ENCODE measurements around the gene ADSL. TPM values are rescaled to one million over a fixed set of nuclear protein-coding genes. Genes with fewer than 3 reads are reported as not detected.

ADSL gene
- total and polyA plus RNA-seq, 9 of the 15 experiments (the other 6 are each of a cell fraction or from before 2014, with no cell fraction given), result 112 to 322 (median 146) TPM

DNA sequence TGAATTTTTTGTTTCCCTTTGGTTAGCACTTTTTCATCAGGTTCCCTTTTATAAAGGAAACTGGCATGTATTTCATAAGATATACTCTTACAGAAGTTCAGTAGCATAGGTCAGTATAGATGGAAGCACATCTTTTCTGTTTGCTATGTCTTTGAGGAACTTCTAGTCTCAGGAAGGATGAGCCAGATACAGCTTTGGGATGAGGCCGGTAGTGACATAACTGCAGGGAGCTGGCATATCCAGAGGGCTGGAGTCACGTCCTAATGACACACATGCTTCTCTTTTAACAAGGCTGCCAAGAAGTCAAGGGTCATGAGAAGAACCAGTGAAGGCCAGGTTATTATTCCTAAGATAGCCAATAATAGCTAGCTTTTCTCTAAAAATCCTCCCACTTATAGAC, 33.3 kb upstream of the ADSL start:
- H3K9ac ChIP-seq (ENCODE audit: insufficient read depth in 1 of 2, low read depth in 2 of 2, low read length in 2 of 2), result no peak overlapping the region
- H4K20me1 ChIP-seq (replicated peaks; ENCODE audit: control insufficient read depth, insufficient read depth, low read length), result no peaks in the 10 kb centered on the region
- no peak for ATAC-seq
- no peak overlapping the region for H2AFZ ChIP-seq (ENCODE audit: low read depth, low read length)
- no peaks in the 10 kb centered on the region for H3K79me2 ChIP-seq (ENCODE audit: control insufficient read depth, insufficient read depth, low read length)
- BruUV-seq (replicated peaks), result no TSS peak
- H3K9me3 ChIP-seq (replicated peaks; ENCODE audit: control insufficient read depth, insufficient read depth, low read depth, low read length), result no peaks in the 10 kb centered on the region
- intact Hi-C loops (cut with micrococcal nuclease), result no loop called here
- no peak for DNase-seq (ENCODE audit: extremely low read depth in 1 of 4, low spot score in 3 of 4)
- WGBS (ENCODE audit: insufficient coverage, low coverage, missing lambda C conversion rate), result 81% methylated on average over 2 of the region's 2 CpGs
- H3K9me1 ChIP-seq (ENCODE audit: control insufficient read depth, insufficient read depth, low read length), result peaks cover 2% of the 10 kb centered on the region
- CTCF ChIA-PET (ENCODE audit: low intra/inter-chr PET ratio), result no interaction called here
- POLR2A ChIA-PET, result no interaction called here
- no peak overlapping the region for H3K27ac ChIP-seq (ENCODE audit: extremely low read depth, low read depth, low read length)
- H3K4me1 ChIP-seq (replicated peaks in 1 of 2; ENCODE audit: control insufficient read depth in 2 of 2, insufficient read depth in 2 of 2, low read length in 2 of 2), result no peaks in the 10 kb centered on the region
- H3K36me3 ChIP-seq (ENCODE audit: control insufficient read depth, insufficient read depth, low read length), result peaks cover 86% of the 10 kb centered on the region
- FAIRE-seq, result no peak
- H3K4me3 ChIP-seq, result no peak overlapping the region
- no peak overlapping the region for H3K4me2 ChIP-seq (ENCODE audit: insufficient read depth, low read length)
- H3K27me3 ChIP-seq (ENCODE audit: control insufficient read depth in 2 of 2, insufficient read depth in 2 of 2, low read length in 2 of 2), result no peaks in the 10 kb centered on the region
- in situ Hi-C loops (cut with MboI), result no loop called here
- no peak for TF ChIP-seq ZNF184 (CRISPR knock-in tag; IDR thresholded peaks at IDR 0.05)
- no peak for TF ChIP-seq CEBPB (tag; IDR thresholded peaks at IDR 0.05)
- TF ChIP-seq, protein P1, sequence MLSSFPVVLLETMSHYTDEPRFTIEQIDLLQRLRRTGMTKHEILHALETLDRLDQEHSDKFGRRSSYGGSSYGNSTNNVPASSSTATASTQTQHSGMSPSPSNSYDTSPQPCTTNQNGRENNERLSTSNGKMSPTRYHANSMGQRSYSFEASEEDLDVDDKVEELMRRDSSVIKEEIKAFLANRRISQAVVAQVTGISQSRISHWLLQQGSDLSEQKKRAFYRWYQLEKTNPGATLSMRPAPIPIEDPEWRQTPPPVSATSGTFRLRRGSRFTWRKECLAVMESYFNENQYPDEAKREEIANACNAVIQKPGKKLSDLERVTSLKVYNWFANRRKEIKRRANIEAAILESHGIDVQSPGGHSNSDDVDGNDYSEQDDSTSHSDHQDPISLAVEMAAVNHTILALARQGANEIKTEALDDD (IDR thresholded peaks at IDR 0.05), result no peak
- no peak for TF ChIP-seq TRIM28 (IDR thresholded peaks at IDR 0.05)
- no peak for TF ChIP-seq ZNF140 (CRISPR knock-in tag; IDR thresholded peaks at IDR 0.05)
- TF ChIP-seq ZNF551 (CRISPR knock-in tag; IDR thresholded peaks at IDR 0.05), result no peak
- TF ChIP-seq NR1H2 (CRISPR knock-in tag; IDR thresholded peaks at IDR 0.05), result no peak
- no peak for TF ChIP-seq TCF3 (CRISPR knock-in tag; IDR thresholded peaks at IDR 0.05)
- no peak for TF ChIP-seq FOXP1 (CRISPR knock-in tag; IDR thresholded peaks at IDR 0.05)
- TF ChIP-seq HEY1 (CRISPR knock-in tag; IDR thresholded peaks at IDR 0.05; ENCODE audit: borderline replicate concordance), result no peak
- TF ChIP-seq CC2D1A (IDR thresholded peaks at IDR 0.05), result no peak
- no peak for TF ChIP-seq HDAC8 (tag; IDR thresholded peaks at IDR 0.05)
- no peak for TF ChIP-seq RNF219 (CRISPR knock-in tag; IDR thresholded peaks at IDR 0.05)
- TF ChIP-seq ZNF518B (CRISPR knock-in tag; IDR thresholded peaks at IDR 0.05), result no peak
- TF ChIP-seq, protein P2, sequence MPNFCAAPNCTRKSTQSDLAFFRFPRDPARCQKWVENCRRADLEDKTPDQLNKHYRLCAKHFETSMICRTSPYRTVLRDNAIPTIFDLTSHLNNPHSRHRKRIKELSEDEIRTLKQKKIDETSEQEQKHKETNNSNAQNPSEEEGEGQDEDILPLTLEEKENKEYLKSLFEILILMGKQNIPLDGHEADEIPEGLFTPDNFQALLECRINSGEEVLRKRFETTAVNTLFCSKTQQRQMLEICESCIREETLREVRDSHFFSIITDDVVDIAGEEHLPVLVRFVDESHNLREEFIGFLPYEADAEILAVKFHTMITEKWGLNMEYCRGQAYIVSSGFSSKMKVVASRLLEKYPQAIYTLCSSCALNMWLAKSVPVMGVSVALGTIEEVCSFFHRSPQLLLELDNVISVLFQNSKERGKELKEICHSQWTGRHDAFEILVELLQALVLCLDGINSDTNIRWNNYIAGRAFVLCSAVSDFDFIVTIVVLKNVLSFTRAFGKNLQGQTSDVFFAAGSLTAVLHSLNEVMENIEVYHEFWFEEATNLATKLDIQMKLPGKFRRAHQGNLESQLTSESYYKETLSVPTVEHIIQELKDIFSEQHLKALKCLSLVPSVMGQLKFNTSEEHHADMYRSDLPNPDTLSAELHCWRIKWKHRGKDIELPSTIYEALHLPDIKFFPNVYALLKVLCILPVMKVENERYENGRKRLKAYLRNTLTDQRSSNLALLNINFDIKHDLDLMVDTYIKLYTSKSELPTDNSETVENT (CRISPR knock-in tag; IDR thresholded peaks at IDR 0.05), result no peak
- TF ChIP-seq ZNF143 (CRISPR knock-in tag; IDR thresholded peaks at IDR 0.05), result no peak
- TF ChIP-seq CBFB (CRISPR knock-in tag; IDR thresholded peaks at IDR 0.05), result no peak

All from K562 (cell line).